HG03103 (cell line): ENCODE data around the gene SHBG.
"Not testable (repeated sequence)": the region's sequence is repeated elsewhere in the genome, so short reads cannot be mapped to it uniquely, and the experiment has no call there.

Source experiments
- ATAC-seq: cut with Tn5 transposase; IDR thresholded peaks from one replicate; pipeline ENCODE4 v1.9.1; 2021; ENCODE audit warnings: low read depth; ENCODE audit not compliant: unreplicated experiment

The SHBG gene

GRCh38 chr17:7611635-7612293 lies 18.2 kb upstream of the SHBG start:
- ATAC-seq = no peak

GRCh38 chr17:7612294-7612640 lies 17.7 kb upstream of the SHBG start:
- no peak for ATAC-seq

GRCh38 chr17:7613769-7614424 lies 16.0 kb upstream of the SHBG start:
- no peak for ATAC-seq

GRCh38 chr17:7614425-7615264 lies 15.3 kb upstream of the SHBG start, which contains the start of gene FXR2:
Gene FXR2 (minus strand): TSS chr17:7614897. CDS start chr17:7614532, 365 bp downstream.
- peak; percentile 79 for ATAC-seq

GRCh38 chr17:7615265-7615747 lies 14.6 kb upstream of the SHBG start:
- ATAC-seq = no peak

GRCh38 chr17:7618608-7619007 lies 11.3 kb upstream of the SHBG start:
- ATAC-seq = no peak

GRCh38 chr17:7620835-7621234 lies 9.1 kb upstream of the SHBG start:
- no peak for ATAC-seq

- ATAC-seq = no peak
These were observed 6.3 kb upstream of the SHBG start for GRCh38 chr17:7623661-7624060.

- not testable (repeated sequence) for ATAC-seq
These were observed 4.2 kb upstream of the SHBG start for GRCh38 chr17:7625749-7626148.

- no peak for ATAC-seq
These were observed 3.6 kb upstream of the SHBG start for GRCh38 chr17:7626307-7626706.

- ATAC-seq = no peak
These were observed 3.0 kb upstream of the SHBG start for GRCh38 chr17:7626956-7627249.

- ATAC-seq = peak; percentile 83
These were observed 2.4 kb upstream of the SHBG start, which contains the start of gene SAT2 for GRCh38 chr17:7627250-7628121. Gene SAT2 (minus strand): TSS chr17:7627821. CDS start chr17:7627635, 186 bp downstream.

- no peak for ATAC-seq
These were observed 1.8 kb downstream of the SHBG start for GRCh38 chr17:7631398-7632380.

GRCh38 chr17:7632492-7632894 lies 2.6 kb downstream of the SHBG start:
- ATAC-seq = no peak

GRCh38 chr17:7633093-7633492 lies 3.2 kb downstream of the SHBG start:
- no peak for ATAC-seq

- no peak for ATAC-seq
These were observed 4.4 kb downstream of the SHBG start for GRCh38 chr17:7634384-7634783.

GRCh38 chr17:7636163-7636562 lies 6.2 kb downstream of the SHBG start:
- no peak for ATAC-seq

GRCh38 chr17:7640783-7641182 lies 10.8 kb downstream of the SHBG start:
- no peak for ATAC-seq

GRCh38 chr17:7641635-7642034 lies 11.7 kb downstream of the SHBG start:
- not testable (repeated sequence) for ATAC-seq
